Stromal cell of bone marrow (primary cell): ENCODE data around the gene UBE2J2.

Experiments used
- DNase-seq: peaks from one replicate; pipeline ENCODE4 v3.0.0-alpha.2; 2012; ENCODE audit warnings: low read depth

Gene UBE2J2

DNA sequence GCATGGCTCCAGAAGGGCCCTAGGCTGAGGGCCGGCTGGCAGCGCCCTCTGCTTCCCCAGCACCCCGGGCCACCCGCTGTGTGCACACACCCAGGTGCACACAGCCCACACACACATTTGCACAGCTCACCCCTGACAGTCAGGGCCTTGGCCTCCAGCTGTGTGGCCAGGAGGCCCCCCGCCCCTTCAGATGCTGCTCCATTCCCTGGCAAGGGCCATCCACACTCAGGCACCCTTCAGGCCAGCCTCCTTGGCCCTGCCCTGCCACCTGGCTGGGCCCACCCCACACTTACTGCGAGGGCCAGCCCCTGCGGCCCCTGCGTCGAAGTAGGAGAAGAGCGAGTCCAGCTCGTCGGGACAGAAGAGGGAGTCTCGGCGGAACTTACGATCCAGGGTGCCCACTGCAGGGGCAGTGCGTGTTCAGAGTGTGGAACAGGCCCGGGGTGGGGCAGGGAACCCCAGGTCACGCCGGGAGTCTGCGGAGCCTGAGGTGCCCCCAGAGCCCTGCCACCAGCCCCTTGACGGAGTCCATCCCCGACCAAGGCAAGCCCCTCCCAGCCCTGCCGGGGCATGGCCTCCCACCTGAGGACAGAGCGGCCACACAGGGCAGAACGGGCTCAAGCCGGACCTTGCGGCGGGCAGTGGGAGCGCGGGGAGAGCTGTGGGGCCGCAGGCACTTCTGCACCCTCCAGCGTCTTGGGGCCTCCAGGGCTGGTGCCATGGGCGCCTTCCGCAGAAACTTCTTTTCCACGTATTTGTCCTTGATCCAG, 21.7 kb upstream of the UBE2J2 start:
- DNase-seq: no peak

- no peak for DNase-seq
These were observed 20.7 kb upstream of the UBE2J2 start for GRCh38 chr1:1294250-1294890.

DNA sequence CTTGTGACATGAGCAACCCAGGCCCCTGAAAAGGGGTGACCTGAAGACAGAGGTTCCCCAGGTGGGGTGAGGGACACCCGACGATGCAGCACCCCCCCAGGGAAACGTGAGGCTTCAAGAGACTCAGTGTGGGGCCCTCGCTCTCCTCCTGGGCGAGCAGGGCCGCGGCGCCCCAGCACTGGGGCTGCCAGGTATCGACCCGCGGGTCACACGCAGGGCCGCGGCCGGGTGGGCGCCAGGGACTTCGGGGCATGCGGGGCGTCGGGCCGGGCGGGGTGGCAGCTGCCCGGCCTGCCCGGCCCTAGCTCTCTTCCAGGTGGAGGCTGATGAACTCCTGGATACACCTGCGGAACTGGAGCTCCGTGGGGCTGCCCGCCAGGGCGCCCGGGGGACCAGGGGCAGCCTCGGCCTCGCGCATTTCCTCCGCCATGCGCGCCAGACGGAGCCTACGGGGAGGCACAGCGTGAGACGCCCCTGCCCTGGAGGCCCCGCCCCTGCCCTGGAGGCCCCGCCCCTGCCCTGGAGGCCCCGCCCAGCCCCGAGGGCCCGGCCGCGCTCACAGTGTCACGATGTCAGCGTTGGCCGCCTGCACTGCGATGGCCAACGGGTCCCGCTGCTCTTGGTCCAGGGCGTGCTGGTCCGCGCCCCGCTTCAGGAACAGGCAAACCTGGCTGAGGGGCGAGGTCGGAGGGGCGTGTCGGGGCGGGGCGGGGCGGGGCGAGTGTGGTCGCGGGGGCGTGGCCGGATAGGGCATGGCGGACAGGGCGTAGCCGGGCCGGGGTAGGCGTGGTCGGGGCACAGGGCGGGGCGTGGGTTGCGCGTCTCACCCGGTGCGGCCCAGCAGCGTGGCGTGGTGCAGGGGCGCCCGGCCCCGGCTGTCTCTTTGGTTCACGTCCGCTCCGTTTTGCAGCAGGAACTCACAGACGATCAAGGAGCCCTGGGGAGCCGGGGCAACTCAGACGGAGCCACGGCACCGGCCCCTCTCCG, 19.9 kb upstream of the UBE2J2 start:
- DNase-seq: no peak

- DNase-seq: no peak
These were observed 19.2 kb upstream of the UBE2J2 start for GRCh38 chr1:1292851-1293250.

- no peak for DNase-seq
These were observed 18.8 kb upstream of the UBE2J2 start for GRCh38 chr1:1292442-1292779.

- no peak for DNase-seq
These were observed 18.1 kb upstream of the UBE2J2 start for GRCh38 chr1:1291548-1292441.

GRCh38 chr1:1291023-1291528, 17.4 kb upstream of the UBE2J2 start:
- DNase-seq: no peak

GRCh38 chr1:1290238-1290731, 16.6 kb upstream of the UBE2J2 start:
- DNase-seq: no peak

DNA sequence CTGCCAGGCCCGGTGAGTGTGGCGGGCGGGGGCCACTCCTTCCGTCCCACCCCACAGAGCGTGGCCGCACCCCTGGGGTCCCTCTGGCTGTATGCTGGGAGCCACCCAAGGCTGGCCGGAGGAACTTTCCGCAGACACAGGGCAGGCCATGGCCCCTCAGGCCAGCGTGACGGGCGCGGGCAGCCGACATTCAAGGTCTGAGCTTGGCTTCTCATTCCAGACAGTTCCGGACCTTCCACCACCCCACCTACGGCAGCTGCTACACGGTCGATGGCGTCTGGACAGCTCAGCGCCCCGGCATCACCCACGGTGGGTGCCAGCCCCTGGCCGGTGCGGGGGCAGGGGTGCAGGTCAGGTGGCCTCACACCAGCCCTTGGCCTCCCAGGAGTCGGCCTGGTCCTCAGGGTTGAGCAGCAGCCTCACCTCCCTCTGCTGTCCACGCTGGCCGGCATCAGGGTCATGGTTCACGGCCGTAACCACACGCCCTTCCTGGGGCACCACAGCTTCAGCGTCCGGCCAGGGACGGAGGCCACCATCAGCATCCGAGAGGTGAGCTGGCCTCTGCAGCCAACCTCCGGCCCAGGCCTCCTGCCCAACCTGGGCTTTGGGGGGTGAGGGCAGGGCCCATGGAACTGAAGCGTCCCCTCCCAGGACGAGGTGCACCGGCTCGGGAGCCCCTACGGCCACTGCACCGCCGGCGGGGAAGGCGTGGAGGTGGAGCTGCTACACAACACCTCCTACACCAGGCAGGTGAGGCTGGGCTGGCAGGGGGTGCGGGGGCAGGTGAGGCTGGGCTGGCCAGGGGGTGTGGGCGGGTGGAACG, 13.8 kb upstream of the UBE2J2 start:
- no peak for DNase-seq

DNA sequence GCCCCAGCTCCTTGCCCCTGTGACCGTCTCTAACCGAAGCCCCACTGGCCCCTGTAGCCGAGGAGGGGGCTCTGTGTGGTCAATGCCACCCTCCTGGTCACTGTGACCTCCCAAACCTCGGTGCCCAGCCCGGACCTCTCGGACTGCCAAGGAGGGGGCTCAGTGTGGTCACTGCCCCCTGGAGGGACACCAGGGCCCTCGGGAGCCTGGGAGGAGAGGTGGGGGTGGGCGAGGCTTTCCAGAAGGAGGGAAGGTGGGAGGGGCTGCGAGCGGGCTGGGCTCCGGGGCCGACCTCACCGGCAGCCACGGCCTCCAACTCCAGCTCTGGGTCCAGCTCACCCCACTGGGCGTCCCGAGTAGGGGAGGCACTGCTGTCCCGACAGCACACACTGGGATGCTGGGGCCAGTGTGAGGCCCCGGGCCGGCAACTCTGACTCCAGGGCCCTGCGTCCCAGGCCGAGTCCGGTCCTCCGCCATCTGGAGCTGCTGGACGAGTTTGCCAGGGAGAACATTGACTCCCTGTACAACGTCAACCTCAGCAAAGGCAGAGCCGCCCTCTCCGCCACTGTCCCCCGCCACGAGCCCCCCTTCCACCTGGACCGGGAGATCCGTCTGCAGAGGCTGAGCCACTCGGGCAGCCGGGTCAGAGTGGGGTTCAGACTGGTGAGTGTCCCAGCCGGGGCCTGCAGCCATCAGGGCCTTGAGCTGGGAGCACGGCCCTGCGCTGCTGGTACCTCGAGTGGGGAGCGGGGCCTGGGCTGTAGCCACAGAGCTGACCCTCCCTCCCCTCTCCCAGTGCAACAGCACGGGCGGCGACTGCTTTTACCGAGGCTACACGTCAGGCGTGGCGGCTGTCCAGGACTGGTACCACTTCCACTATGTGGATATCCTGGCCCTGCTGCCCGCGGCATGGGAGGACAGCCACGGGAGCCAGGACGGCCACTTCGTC, 12.9 kb upstream of the UBE2J2 start:
- no peak for DNase-seq

GRCh38 chr1:1285611-1286311, 12.1 kb upstream of the UBE2J2 start:
- DNase-seq: no peak

GRCh38 chr1:1285102-1285571, 11.5 kb upstream of the UBE2J2 start:
- DNase-seq: no peak

- DNase-seq: no peak
These were observed 10.8 kb upstream of the UBE2J2 start for GRCh38 chr1:1284221-1285101.

GRCh38 chr1:1283821-1284220, 10.2 kb upstream of the UBE2J2 start:
- DNase-seq: no peak

GRCh38 chr1:1282998-1283397, 9.3 kb upstream of the UBE2J2 start:
- no peak for DNase-seq

DNA sequence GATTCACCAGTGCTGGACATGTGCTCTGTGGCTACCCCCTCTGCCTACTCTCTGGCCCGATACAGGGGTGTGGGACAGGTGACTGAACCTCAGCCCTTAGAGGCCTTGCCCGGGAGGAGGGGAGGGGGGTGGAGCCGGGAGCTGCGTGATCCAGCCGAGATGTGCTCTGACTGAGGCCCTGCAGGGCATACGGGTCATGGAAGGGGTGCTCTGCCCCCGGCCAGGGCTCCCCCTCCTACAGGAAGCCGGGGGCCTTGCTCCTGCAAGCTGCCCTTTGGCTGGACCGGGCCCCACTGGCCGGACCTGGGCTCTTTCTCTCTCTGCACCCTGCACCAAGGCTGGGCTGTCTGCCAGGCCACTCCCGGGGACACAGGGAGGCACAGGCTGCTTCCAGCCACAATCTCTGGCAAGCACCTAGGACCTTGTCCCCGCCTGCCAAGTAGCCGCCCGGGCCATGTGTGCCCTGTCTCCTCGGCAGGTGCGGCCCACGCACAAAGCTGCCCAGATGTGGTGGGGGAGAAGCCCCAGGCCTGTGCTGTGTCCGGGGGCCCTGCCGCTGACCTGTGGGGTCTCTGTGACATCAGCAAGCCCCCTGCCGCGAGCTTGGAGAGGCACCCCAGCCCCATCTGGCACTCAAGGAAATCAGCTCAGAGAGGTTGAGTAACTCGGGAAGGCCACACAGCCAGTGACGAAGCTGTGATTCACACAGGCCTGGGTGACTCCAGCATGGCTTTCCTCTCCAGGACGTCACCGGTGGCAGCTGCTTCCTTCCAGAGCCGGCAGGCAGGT, 8.1 kb upstream of the UBE2J2 start:
- no peak for DNase-seq
